ENCODE results near the gene KHDC1. TPM values are rescaled to one million over a fixed set of nuclear protein-coding genes. Genes with fewer than 3 reads are reported as not detected.

The KHDC1 gene
- total RNA-seq, 4 donors from 2014 or later: 0.30 to 1.9 (median 1.6) TPM; not detected in 1

DNA sequence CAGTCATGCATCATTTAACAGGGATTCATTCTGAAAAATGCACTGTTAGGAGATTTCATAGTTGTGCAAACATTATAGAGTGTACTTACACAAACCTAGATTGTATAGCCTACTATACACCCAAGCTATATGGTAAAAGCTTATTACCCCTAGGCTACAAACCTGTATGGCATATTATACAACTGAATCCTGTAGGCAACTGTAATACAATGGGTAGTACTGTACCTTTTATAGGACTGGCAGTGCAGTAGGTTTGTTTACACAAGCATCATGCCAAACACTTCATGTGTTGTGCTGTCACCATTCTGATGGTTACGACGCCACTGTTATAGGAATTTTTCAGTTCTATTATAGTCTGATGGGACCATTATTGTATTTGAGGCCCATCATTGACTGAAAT lies 39.3 kb upstream of the KHDC1 start:
- no peaks in the 10 kb centered on the region for H3K36me3 ChIP-seq
- 82% methylated on average over 2 of the region's 2 CpGs for WGBS, 2 donors
- no peak for DNase-seq
- no peak for TF ChIP-seq POLR2A (IDR thresholded peaks at IDR 0.05)
- TF ChIP-seq, protein P1, sequence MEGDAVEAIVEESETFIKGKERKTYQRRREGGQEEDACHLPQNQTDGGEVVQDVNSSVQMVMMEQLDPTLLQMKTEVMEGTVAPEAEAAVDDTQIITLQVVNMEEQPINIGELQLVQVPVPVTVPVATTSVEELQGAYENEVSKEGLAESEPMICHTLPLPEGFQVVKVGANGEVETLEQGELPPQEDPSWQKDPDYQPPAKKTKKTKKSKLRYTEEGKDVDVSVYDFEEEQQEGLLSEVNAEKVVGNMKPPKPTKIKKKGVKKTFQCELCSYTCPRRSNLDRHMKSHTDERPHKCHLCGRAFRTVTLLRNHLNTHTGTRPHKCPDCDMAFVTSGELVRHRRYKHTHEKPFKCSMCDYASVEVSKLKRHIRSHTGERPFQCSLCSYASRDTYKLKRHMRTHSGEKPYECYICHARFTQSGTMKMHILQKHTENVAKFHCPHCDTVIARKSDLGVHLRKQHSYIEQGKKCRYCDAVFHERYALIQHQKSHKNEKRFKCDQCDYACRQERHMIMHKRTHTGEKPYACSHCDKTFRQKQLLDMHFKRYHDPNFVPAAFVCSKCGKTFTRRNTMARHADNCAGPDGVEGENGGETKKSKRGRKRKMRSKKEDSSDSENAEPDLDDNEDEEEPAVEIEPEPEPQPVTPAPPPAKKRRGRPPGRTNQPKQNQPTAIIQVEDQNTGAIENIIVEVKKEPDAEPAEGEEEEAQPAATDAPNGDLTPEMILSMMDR (IDR thresholded peaks at IDR 0.05): no peak
- no peaks in the 10 kb centered on the region for H3K4me1 ChIP-seq
- no peaks in the 10 kb centered on the region for H3K9me3 ChIP-seq
- H3K4me3 ChIP-seq: no peak overlapping the region
- no peak overlapping the region for H3K27ac ChIP-seq
- intact Hi-C loops (cut with DNase I): no loop called here
- peaks cover 0 to 6% (median 0%) of the 10 kb centered on the region in 4 donors for H3K27me3 ChIP-seq

DNA sequence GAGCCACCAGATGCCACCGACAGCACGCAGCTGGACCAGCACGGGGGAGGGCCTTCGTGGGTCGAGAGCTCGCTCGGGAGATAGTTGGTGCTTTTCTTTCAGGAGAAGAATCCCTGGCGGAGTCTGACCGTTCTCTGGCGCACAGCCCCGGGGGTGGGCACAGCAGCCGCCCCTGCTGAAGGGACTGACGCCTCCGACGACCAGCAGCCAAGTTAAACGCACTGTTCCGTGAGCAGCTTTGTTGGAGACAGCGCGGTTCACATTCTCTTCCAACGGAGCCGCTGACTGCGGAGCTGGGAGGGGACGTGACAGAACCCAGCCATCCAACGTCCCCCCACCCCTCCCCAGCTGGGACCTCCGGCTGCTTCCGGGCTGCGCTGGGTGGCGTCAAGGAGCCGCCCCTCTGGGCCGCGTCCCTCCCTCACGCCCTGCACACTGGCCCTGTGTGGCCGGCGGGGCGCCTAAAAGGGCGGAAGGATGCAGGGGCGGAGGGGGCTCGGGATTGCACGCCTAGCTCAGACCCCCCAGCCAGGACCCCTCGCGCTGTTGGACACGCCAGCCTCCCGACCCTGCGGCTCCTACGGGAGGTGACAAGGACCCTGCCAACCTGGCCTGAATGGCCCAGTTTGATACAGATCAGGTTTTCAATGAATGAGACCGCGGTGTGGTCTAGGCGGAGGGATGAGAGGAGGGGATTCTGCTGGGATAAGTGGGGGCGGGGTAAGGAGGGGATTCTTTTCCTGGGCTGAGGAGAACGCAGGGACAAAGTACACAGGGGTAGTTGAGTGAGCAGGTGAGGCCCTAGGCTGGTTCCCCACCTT lies 36.4 kb upstream of the KHDC1 start:
- DNase-seq: no peak

DNA sequence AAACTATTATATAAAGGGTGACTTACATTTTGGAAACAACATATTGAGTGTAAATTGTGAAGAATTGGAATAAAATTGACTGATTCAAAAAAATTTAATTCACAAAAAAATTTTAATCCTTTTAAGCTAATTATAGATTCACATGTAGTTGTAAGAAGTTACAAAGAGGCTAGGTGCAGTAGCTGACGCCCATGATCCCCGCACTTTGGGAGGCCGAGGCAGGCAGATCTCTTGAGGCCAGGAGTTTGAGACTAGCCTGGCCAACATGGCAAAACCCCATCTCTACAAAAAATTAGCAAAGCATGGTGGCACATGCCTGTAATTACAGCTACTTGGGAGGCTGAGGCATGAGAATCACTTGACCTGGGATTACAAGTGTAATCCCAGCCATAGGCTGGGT lies 30.3 kb upstream of the KHDC1 start:
- Histone ChIP-seq H3K36me3 (no peaks in the 10 kb centered on the region), H3K9me3 (no peaks in the 10 kb centered on the region), H3K27ac (no peak overlapping the region), H3K27me3 (no peaks in the 10 kb centered on the region), H3K4me1 (no peaks in the 10 kb centered on the region), H3K4me3 (no peak overlapping the region)
- no peak for DNase-seq
- TF ChIP-seq, protein P1 (IDR thresholded peaks at IDR 0.05): no peak
- TF ChIP-seq POLR2A (IDR thresholded peaks at IDR 0.05): no peak
- intact Hi-C loops (cut with DNase I): no loop called here
- 94 to 95% methylated on average over 3 of the region's 3 CpGs for WGBS, 2 donors

More for the DNA sequence above, 36.4 kb upstream of the KHDC1 start:
- TF ChIP-seq POLR2A (IDR thresholded peaks at IDR 0.05): no peak
- TF ChIP-seq, protein P1 (IDR thresholded peaks at IDR 0.05): no peak
- H3K9me3 ChIP-seq: no peaks in the 10 kb centered on the region
- no peaks in the 10 kb centered on the region for H3K4me1 ChIP-seq
- intact Hi-C loops (cut with DNase I): no loop called here
- no peak overlapping the region for H3K27ac ChIP-seq
- no peaks in the 10 kb centered on the region for H3K36me3 ChIP-seq
- WGBS, 2 donors: 50 to 81% methylated on average over 14 to 16 of the region's 50 CpGs
- H3K27me3 ChIP-seq: peaks cover 0 to 6% (median 0%) of the 10 kb centered on the region in 4 donors
- H3K4me3 ChIP-seq: peak overlapping the region in 3 of 4 donors; percentile 30 to 54 (median 32)

DNA sequence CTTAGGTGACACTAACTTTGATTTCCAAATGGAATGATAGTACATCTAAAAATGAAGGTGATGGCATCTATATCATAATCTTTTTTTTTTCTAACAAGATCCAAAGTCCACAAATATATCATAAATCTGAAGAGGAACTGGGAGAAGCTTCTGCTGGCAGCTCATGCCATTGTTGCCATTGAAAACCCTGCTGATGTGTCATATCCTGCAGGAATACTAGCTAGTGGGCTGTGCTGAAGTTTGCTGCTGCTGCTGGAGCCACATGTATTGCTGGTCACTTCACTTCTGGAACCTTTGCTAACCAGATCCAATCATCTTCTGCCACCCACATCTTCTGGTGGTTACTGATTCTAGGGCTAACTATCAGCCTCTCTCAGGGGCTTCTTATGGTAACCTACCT lies 27.4 kb upstream of the KHDC1 start:
- Histone ChIP-seq H3K27ac (no peak overlapping the region), H3K4me3 (no peak overlapping the region), H3K27me3 (no peaks in the 10 kb centered on the region), H3K4me1 (no peaks in the 10 kb centered on the region), H3K36me3 (no peaks in the 10 kb centered on the region), H3K9me3 (no peaks in the 10 kb centered on the region)
- intact Hi-C loops (cut with DNase I): no loop called here
- DNase-seq: no peak
- TF ChIP-seq, protein P1 (IDR thresholded peaks at IDR 0.05): no peak
- no peak for TF ChIP-seq POLR2A (IDR thresholded peaks at IDR 0.05)

DNA sequence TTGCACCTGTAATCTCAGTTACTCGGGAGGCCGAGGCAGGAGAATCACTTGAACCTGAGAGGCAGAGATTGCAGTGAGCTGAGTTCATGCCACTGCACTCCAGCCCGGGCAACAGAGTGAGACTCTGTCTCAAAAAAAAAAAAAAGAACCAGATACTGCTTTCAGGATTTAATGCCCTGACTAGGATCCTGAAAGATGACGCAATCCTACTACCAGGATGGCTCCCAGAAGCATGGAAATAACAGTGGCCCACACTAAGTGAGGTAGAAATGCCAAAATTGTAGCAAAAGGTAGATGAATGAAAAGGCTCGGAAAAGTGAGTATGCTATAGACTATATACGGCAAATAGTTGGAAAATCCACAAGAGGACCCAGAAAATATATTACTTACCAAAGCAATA lies 23.8 kb upstream of the KHDC1 start:
- intact Hi-C loops (cut with DNase I): loop anchor here (2.0 kb wide), 1 partner anchor 40 kb away; no protein-coding TSS in a partner anchor
- no peak overlapping the region for H3K27ac ChIP-seq
- H3K4me3 ChIP-seq: no peak overlapping the region
- no peaks in the 10 kb centered on the region for H3K4me1 ChIP-seq
- no peak for TF ChIP-seq POLR2A (IDR thresholded peaks at IDR 0.05)
- TF ChIP-seq, protein P1 (IDR thresholded peaks at IDR 0.05): no peak
- no peaks in the 10 kb centered on the region for H3K36me3 ChIP-seq
- no peaks in the 10 kb centered on the region for H3K9me3 ChIP-seq
- WGBS, 2 donors: 83 to 90% methylated on average over 6 of the region's 6 CpGs
- no peak for DNase-seq
- no peaks in the 10 kb centered on the region for H3K27me3 ChIP-seq

All from esophagus squamous epithelium (tissue), 5 donors.